ENCODE measurements around the gene BFSP2. TPM values are rescaled to one million over a fixed set of nuclear protein-coding genes. Genes with fewer than 3 reads are reported as not detected.

BFSP2 gene
- total RNA-seq, 1 experiment from 2014 or later = 0.67 TPM

- Histone ChIP-seq H3K27ac (ENCODE audit: low read length) (no peak overlapping the region), H3K27me3 (ENCODE audit: control insufficient read depth, insufficient read depth, low read length) (no peaks in the 10 kb centered on the region), H3K36me3 (ENCODE audit: control insufficient read depth, insufficient read depth, low read length) (no peaks in the 10 kb centered on the region), H3K4me1 (ENCODE audit: control insufficient read depth, insufficient read depth, low read length) (no peaks in the 10 kb centered on the region), H3K4me3 (ENCODE audit: low read depth in 2 of 2, low read length in 2 of 2) (no peak overlapping the region), H3K9me3 (ENCODE audit: control insufficient read depth, insufficient read depth, low read depth, low read length) (no peaks in the 10 kb centered on the region)
- in situ Hi-C loops (cut with HindIII; ENCODE audit: low pct_unique_long_range_greater_than_20kb, low sequenced_read_pairs) = no loop called here
- DNase-seq (ENCODE audit: low read depth, low spot score) = no peak
- TF ChIP-seq, protein P1, sequence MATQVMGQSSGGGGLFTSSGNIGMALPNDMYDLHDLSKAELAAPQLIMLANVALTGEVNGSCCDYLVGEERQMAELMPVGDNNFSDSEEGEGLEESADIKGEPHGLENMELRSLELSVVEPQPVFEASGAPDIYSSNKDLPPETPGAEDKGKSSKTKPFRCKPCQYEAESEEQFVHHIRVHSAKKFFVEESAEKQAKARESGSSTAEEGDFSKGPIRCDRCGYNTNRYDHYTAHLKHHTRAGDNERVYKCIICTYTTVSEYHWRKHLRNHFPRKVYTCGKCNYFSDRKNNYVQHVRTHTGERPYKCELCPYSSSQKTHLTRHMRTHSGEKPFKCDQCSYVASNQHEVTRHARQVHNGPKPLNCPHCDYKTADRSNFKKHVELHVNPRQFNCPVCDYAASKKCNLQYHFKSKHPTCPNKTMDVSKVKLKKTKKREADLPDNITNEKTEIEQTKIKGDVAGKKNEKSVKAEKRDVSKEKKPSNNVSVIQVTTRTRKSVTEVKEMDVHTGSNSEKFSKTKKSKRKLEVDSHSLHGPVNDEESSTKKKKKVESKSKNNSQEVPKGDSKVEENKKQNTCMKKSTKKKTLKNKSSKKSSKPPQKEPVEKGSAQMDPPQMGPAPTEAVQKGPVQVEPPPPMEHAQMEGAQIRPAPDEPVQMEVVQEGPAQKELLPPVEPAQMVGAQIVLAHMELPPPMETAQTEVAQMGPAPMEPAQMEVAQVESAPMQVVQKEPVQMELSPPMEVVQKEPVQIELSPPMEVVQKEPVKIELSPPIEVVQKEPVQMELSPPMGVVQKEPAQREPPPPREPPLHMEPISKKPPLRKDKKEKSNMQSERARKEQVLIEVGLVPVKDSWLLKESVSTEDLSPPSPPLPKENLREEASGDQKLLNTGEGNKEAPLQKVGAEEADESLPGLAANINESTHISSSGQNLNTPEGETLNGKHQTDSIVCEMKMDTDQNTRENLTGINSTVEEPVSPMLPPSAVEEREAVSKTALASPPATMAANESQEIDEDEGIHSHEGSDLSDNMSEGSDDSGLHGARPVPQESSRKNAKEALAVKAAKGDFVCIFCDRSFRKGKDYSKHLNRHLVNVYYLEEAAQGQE (IDR thresholded peaks at IDR 0.05; ENCODE audit: insufficient read depth in 1 of 2, low read depth in 2 of 2, low read length in 1 of 2) = no peak
- TF ChIP-seq POLR2AphosphoS5 (IDR thresholded peaks at IDR 0.05; ENCODE audit: low read depth, low read length) (no peak), TCF7L2 (IDR thresholded peaks at IDR 0.05; ENCODE audit: low read depth, low read length) (no peak), SIN3A (IDR thresholded peaks at IDR 0.05; ENCODE audit: borderline replicate concordance, insufficient read depth, low read depth, low read length) (no peak)
- CTCF ChIA-PET = no interaction called here
- intact Hi-C loops (cut with micrococcal nuclease; ENCODE audit: unreplicated experiment) = no loop called here
- no peak for ATAC-seq
- POLR2A ChIA-PET = no interaction called here
- BruUV-seq (replicated peaks) = no TSS peak
Measured at GRCh38 chr3:133487204-133487603, 87.3 kb downstream of the BFSP2 start.

DNA sequence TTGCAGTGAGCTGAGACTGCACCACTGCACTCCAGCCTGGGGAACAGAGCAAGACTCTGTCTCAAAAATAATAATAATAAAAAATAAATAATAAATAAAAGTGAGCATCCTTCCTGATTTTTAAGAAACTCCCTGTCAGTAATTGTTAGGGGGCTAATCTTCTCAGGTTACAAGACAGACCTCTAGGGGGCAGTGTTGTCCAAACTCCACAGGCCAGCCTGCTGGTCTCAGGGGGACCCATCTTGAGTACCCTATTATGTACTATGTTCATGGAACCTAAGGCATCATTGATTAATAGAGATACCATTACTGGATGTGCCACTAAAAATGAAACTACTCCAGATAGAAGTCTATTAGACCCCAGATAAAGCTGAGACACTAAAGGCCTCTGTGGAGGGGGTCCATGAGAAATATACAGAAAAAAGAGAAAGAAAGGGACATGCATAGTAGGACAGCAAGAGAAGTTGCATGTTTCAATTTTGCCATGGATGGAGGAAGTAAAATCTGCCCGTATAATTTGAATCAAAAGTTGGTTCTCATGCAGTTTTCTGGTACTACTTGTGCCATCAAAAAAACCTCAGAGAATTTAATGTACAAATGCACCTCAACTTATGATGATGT, 88.2 kb downstream of the BFSP2 start:
- no peaks in the 10 kb centered on the region for H3K27me3 ChIP-seq (ENCODE audit: control insufficient read depth, insufficient read depth, low read length)
- DNase-seq (ENCODE audit: low read depth, low spot score) = no peak
- H3K9me3 ChIP-seq (ENCODE audit: control insufficient read depth, insufficient read depth, low read depth, low read length) = no peaks in the 10 kb centered on the region
- H3K4me1 ChIP-seq (ENCODE audit: control insufficient read depth, insufficient read depth, low read length) = no peaks in the 10 kb centered on the region
- ChIA-PET POLR2A (no interaction called here), CTCF (no interaction called here)
- intact Hi-C loops (cut with micrococcal nuclease; ENCODE audit: unreplicated experiment) = no loop called here
- TF ChIP-seq, protein P2, sequence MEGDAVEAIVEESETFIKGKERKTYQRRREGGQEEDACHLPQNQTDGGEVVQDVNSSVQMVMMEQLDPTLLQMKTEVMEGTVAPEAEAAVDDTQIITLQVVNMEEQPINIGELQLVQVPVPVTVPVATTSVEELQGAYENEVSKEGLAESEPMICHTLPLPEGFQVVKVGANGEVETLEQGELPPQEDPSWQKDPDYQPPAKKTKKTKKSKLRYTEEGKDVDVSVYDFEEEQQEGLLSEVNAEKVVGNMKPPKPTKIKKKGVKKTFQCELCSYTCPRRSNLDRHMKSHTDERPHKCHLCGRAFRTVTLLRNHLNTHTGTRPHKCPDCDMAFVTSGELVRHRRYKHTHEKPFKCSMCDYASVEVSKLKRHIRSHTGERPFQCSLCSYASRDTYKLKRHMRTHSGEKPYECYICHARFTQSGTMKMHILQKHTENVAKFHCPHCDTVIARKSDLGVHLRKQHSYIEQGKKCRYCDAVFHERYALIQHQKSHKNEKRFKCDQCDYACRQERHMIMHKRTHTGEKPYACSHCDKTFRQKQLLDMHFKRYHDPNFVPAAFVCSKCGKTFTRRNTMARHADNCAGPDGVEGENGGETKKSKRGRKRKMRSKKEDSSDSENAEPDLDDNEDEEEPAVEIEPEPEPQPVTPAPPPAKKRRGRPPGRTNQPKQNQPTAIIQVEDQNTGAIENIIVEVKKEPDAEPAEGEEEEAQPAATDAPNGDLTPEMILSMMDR (IDR thresholded peaks at IDR 0.05) = no peak; the same call in 1 of the 2 replicates
- TF ChIP-seq POLR2AphosphoS5 (IDR thresholded peaks at IDR 0.05; ENCODE audit: low read depth, low read length) = no peak
- in situ Hi-C loops (cut with HindIII; ENCODE audit: low pct_unique_long_range_greater_than_20kb, low sequenced_read_pairs) = no loop called here
- no peak for ATAC-seq
- H3K27ac ChIP-seq (ENCODE audit: low read length) = no peak overlapping the region
- no TSS peak for BruUV-seq (replicated peaks)
- no peak overlapping the region for H3K4me3 ChIP-seq (ENCODE audit: low read depth in 2 of 2, low read length in 2 of 2)
- no peaks in the 10 kb centered on the region for H3K36me3 ChIP-seq (ENCODE audit: control insufficient read depth, insufficient read depth, low read length)

- TF ChIP-seq, protein P2 (IDR thresholded peaks at IDR 0.05) = no peak
- TF ChIP-seq, protein P1 (IDR thresholded peaks at IDR 0.05; ENCODE audit: insufficient read depth in 1 of 2, low read depth in 2 of 2, low read length in 1 of 2) = no peak
- TF ChIP-seq TCF7L2 (IDR thresholded peaks at IDR 0.05; ENCODE audit: low read depth, low read length) (no peak), SIN3A (IDR thresholded peaks at IDR 0.05; ENCODE audit: borderline replicate concordance, insufficient read depth, low read depth, low read length) (no peak), POLR2AphosphoS5 (IDR thresholded peaks at IDR 0.05; ENCODE audit: low read depth, low read length) (no peak)
- no peaks in the 10 kb centered on the region for H3K9me3 ChIP-seq (ENCODE audit: control insufficient read depth, insufficient read depth, low read depth, low read length)
- H3K36me3 ChIP-seq (ENCODE audit: control insufficient read depth, insufficient read depth, low read length) = no peaks in the 10 kb centered on the region
- no peak overlapping the region for H3K27ac ChIP-seq (ENCODE audit: low read length)
- in situ Hi-C loops (cut with HindIII; ENCODE audit: low pct_unique_long_range_greater_than_20kb, low sequenced_read_pairs) = no loop called here
- no peak overlapping the region for H3K4me3 ChIP-seq (ENCODE audit: low read depth in 2 of 2, low read length in 2 of 2)
- DNase-seq (ENCODE audit: low read depth, low spot score) (no peak), ATAC-seq (no peak)
- intact Hi-C loops (cut with micrococcal nuclease; ENCODE audit: unreplicated experiment) = no loop called here
- CTCF ChIA-PET = no interaction called here
- POLR2A ChIA-PET = no interaction called here
- no peaks in the 10 kb centered on the region; the same call in 1 of the 2 replicates for H3K4me1 ChIP-seq (ENCODE audit: control insufficient read depth, insufficient read depth, low read length)
- BruUV-seq (replicated peaks) = no TSS peak
- H3K27me3 ChIP-seq (ENCODE audit: control insufficient read depth, insufficient read depth, low read length) = no peaks in the 10 kb centered on the region
Measured at GRCh38 chr3:133488785-133489367, 89.0 kb downstream of the BFSP2 start.

Data from Panc1 (cell line).